GM19328 (cell line): ENCODE data around the gene PIK3R1.
A peak's percentile ranks its signal among the peaks of the same experiment; 100 is the strongest.

Source experiments
- ATAC-seq: cut with Tn5 transposase; IDR thresholded peaks from one replicate; pipeline ENCODE4 v1.9.1; 2021; ENCODE audit warnings: mild to moderate bottlenecking, moderate library complexity; ENCODE audit not compliant: unreplicated experiment

Gene PIK3R1

DNA sequence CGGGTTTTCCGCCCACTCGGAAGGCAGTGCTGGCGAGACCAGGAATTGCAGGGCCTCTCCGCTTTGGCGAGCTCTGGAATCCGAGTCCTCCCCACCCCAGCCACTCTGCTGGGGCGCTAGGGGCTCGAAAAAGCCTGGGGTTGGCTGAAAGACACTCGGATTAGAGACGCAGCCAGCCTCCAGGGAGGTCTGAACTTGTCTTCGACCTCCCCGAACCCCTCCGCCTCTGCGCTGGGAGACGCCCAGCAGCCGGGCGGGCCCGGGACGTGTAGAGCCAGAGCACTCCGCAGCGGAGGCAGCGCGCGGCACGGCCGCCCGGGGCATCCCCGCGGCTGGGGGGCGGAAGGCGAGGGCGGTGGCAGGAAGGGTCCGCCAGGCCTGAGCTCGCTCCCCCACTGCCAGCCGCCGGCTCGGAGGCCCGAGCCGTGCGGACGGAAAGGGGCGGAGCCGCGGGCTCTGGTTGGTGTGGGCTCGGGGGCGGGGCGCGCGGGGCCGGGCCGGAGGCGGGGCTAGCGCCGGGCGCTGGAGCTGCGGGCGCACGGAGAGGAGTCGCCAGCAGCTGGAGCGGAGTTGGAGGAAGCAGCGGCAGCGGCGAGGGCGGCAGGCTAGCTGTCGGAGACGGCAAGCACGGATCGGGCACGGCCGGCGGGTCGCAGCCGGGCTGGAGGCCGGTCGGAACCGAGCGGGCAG lies at the start of gene PIK3R1:
TSS of gene PIK3R1 (plus strand) at position 549 of the 690 bp plus-strand sequence. CDS start 10,920 bp downstream, outside the sequence.
- ATAC-seq: peak; percentile 84

DNA sequence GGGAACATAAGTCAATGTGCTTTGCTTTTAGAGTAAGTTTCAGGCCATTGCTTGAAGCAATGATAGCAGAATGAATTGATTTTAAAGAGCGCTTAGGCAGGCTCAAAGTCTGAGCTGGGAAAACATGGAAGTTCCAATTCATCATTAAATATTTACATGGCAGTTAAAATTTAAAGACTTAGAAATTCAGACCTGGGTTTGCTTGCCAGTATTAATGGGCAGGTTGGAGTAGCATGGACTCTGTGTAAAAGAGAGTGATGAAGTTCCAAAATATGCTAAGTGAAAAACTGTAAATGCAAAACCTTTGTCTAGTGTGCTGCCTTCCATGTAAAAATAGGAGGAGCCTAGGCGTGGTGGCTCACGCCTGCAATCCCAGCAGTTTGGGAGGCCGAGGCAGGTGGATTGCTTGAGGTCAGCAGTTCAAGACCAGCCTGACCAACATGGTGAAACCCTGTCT lies 48.3 kb upstream of the PIK3R1 start:
- no peak for ATAC-seq

DNA sequence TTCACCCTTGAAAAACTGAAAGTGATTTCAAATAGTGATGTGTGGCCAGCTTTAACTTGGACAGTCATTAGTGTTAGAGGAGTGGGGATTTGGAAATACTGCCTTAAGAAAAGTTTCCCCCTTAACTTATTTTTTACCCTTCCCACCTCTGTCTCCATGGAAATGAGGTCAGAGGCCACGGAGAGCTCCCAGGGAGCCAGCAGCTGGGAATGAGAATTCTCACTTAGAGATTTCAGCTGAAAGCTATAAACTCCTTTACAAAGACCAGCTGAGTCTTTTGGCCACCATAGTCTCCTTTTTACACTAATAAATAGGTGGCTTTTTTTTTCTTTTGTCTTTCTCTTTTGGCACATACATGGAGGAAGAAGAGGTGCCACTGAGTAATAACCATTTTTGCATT lies 45.7 kb upstream of the PIK3R1 start:
- ATAC-seq: no peak

DNA sequence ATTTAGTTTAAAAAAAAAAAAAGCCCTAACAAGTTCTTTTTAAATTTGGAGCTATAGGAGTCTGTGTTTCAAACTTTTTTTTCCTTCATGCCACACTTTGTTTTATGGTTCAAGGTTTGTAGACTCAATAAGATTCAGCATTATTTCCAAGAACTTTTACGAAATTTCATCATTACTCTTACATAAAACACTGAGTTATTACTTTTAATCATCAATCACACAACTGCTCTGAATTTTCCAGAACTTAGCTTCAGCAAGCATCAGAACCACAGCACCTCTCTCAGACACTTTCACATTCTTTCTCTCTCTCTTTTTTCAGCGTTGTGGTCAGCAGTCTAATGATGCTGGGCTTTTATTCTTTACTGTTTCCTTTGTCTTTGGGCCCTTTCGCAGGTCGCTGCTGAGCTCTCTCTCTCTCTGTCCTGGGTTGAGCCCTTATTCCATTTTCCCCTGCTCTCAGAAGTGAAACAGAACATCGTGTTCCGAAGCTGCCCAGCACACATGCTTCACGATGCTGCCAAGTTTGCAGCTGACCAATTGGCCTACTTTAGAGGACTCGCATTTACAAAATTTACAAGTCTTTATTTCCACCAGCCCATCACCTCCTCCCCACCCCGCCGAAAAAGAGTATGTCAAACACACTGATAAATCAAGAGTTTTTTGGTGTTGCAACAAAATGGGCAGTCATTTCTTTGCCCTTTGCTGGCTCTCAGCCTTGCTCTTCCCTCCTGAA lies 44.6 kb upstream of the PIK3R1 start:
- no peak for ATAC-seq

DNA sequence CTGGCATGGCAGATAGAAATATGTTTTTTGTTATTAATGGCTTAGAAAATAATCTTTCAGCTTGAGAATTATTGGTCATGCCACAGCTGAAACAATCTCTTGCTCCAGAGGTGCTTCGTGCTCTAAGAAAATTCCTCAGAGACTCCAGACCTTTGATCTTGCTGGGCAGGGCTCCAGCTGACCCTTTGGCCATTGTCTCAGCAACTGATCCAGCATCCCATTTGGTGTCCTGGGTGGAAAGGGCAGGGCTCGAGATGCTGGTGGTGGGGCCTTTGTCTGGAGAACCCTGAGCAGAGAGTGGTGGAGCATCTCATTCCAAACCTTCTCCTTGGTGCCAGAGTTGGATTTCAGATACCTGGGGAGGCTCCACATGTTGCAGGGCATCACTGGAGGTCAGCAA lies 43.2 kb upstream of the PIK3R1 start:
- no peak for ATAC-seq

DNA sequence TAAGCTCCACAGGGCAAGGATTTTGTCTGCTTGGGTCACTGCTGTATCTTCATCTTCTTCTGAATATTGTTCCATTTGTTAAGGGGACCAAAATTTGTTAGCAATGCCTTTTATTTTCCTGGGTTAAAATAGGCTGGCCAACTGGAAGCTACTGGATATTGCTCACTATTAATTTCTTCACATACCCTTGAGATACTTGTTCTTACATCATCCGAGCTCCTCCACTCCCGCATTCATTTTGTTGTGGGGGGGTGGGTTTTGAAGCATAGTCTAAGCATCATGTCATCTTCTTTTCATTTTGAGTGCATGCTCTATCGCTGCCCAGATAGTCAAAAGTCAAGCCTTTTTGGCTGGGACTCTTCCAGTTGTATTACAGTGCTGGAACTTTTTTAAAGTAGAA lies 42.5 kb upstream of the PIK3R1 start:
- ATAC-seq: no peak

DNA sequence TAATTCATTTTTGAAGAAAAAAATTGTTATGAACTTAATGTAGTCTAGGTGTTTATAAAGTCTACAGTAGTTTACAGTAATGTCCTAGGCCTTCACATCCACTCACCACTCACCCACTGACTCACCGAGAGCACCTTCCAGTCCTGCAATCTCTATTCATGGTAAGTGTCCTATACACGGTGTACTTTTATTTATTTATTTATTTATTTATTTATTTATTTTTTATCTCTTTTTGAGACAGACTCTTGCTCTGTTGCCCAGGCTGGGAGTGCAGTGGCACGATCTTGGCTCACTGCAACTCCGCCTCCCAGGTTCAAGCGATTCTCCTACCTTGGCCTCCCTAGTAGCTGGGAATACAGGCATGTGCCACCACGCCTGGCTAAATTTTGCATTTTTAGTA lies 39.3 kb upstream of the PIK3R1 start:
- no peak for ATAC-seq

DNA sequence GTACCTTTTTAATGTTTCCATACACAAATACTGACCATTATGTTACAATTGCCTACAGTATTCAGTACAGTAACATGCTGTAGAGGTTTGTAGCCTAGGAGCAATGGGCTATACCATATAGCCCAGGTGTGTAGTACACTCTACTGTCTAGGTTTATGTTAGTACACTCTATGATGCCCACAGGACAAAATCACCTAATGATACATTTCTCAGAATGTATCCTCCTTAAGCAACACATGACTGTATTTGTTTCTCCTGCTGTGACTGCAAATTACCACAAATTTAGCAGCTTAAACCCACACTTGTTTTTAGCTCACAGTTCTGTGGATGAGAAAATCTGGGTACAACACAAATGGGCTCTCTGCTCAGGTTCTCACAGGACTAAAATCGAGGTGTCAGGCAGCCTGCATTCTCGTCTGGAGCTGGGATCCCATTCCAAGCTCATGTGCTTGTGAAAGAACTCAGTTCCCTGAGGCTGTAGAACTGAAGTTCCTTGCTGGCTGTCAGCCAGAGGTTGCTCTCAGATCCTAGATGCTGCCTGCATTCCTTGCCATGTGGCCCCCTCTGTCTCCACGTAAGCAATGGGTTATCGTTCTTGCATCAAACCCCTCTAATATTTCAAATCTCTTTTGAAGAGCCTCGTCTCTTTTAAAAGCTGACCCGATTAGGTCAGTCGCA lies 38.6 kb upstream of the PIK3R1 start:
- no peak for ATAC-seq

DNA sequence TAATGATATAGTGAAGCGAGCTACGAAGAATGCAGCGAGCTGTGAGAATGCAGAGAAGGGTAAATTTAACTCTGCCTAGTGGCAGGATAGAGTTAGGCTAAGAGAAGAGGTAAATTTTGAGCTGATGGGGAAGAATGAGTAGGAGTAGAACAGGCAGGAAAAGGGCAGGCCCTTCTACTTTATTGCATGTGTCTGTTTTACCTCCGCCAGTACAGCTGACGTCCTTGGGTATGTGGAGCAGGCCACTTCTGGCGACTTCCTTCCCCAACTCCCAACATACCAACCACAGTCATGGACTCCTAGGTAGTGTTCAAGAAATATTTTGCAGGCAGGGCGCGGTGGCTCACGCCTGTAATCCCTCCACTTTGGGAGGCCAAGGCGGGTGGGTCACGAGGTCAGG lies 37.9 kb upstream of the PIK3R1 start:
- ATAC-seq: no peak

DNA sequence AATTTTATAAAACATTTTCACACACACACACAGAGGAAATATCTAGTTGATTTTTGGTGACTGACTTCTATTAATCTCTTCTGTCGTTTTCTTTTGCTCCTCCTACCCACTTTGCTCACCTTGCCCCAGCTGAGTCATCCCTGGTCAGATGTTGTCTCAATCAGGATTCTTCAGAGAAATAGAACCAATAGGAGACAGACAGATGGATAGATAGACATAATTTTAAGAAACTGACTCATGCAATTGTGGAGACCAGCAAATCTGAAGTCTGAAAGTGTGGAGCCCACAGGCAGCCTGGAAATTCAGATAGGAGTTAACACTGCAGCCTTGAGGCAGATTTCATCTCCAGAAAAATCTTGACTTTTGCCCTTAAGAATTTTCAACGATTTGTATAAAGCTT lies 37.0 kb upstream of the PIK3R1 start:
- no peak for ATAC-seq

DNA sequence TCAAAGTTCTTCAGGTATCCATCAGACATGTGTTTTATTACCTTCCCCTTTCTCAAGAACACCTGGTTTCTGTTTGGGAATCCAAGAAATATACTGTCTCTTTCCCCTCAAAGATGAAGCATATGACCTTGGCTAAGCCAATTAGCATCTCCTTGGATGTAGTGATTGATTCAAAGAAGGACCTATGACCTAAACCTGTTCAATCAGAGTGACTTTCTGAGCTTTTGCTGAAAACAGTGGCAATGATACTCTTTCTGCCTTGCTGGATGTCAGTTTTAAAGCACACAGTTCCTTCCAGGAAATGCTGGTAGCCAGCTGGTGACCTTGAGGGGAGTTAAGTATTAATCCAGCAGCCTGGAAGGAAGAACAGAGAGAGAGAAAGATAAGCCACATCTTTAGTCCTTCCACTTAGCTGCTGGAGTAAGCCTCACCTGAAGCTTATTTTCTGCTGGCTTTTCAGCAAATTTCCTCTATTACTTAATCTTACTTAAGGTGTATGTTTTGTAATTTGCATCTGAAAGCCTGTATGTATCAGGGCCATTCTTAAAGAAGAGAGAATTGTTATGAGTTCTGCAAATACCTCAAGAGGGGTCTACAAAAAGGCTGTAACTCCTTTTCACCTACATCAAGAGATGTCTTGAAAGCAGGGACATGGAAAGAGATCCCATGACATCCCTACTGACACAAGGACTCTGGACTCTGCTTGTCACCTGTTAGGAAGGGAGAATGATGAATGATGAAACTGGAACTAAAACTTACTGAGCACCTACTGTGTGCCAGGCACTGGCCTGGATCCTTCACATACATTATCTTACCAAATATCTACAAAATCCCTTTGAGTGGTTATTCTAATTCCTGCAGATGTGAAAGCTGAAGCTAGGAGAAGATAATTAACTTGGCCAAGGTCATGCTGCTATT lies 35.2 kb upstream of the PIK3R1 start:
- ATAC-seq: no peak

DNA sequence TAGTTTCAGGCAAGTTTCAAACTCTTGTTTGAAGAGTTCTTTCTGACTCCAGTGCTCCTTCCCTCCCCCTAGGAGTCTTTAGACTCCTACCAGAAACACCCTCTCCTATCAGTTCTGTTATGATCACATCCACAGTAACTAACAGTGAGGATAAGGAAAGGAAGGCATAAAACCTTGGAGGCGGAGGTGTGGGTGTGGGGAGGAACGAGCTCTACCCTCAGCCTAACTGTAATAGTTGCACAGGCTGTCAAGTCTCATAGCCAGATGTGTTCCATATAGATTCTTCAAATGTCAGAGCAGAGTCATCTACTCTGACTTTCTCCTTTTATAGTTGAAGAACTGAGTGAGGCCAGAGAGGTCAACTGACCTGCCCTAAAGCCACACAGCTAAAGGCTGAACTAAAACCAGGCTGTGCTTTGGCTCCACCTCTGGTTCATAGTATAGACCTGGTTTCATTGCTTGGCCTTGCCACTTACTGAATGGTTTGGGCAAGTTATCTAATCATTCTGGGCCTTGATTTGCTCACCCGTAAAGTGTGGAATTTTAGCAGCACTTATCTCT lies 34.4 kb upstream of the PIK3R1 start:
- no peak for ATAC-seq

DNA sequence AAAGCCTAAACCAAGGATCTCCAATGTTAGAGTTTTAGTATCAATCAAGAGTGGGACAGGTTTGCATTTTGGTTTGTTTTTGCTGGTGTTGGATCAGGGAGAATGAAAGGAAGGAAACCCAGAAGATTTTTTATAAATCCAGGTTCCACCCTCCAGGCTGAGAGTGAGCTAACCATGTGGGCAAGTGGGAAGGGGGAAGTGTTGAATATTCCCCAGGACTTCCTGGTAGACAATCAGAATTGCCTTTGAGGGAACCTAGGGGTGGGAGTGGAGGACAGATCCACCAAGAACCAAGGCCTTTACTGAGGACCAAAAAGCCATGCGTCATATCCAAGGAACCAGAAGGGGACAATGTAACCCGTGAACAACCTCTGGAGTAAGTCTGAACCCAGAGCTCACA lies 33.5 kb upstream of the PIK3R1 start:
- no peak for ATAC-seq

DNA sequence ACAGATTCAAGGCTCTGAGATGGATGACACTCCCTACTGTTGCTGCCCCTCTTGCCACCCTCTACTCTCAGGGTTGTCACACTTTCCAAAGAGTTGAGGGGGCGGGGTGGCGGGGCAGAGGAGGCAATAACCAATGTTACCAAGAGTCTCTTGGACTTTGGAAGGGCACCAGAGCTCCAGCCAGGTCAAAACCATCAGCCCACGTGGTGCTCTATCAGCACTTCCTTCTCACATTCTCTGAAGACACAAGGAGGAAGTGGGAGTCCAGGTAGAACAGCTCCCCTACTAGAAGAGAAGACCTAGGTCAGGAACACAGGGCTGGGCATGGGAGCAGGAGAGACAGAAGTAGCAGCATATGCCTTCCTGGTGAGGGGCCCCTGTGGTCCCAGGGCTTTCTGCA lies 33.0 kb upstream of the PIK3R1 start:
- ATAC-seq: no peak

DNA sequence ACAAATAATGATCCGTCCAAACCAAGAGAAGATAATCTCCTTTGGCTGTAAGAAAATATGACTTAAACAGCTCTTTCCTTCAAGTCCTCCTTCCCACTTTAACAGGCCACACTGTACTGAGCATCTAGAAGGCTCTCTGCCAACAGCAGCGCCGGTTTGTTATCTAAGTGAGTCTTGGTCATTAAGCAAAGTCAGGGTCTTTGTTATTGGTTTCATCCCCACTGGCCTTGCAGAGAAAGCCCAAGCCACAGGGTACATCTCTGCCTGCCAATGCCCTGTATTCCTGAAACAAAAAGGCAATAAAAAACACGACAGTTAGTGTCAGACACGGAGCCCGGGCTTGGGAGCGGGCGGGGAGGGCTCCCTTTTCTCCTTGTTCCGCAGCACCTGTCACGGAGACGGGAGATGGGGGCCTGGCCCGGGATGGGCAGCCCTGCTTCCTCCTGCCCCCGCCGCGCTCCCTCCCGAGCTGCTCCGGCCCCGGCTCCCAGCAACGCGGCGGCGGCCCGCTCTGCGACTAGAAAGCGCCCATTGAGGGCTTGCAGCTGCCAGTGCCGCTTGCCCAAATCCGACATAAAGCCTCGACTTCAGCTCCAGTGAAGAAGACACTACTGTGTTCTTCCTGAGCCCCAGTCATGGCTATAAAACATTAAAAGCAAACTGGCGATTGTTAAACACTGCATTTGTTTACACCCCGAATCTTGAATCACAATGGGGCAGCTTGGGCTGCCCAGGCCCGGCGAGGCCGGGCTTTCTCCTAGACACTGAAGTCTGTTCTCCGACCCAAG lies 28.1 kb upstream of the PIK3R1 start:
- no peak for ATAC-seq

DNA sequence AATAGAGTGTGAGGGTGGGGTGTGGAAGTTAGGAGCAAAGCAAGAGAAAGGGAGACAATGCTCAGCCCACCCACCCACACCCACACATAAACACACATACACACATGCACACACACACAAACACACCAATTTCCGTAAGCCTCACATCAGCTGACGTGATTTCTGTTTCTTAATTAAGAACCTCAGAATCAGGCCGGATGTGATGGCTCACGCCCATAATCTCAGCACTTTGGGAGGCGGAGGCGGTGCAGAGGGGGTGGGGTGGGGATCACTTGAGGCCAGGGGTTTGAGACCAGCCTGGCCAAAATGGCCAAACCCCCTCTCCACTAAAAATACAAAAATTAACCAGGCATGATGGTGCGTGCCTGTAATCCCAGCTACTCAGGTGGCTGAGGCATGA lies 26.4 kb upstream of the PIK3R1 start:
- ATAC-seq: no peak

DNA sequence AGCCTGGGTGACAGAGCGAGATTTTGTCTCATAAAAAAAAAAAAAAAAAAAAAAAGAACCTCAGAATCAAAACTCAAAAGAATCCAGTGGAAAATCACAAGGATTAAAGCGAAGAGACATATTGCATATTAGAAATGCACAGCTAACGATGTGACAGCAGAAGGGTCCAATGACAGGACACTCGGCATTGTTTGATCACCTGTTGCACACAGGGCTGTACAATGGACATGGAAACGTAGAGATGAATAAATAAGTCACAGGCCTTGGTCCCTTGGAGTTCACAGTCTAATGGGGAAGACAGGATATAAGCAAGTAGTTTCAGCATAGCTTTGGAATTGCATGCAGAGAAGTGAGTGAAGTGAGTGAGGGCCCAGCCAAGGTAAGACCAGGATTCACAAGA lies 25.9 kb upstream of the PIK3R1 start:
- no peak for ATAC-seq

DNA sequence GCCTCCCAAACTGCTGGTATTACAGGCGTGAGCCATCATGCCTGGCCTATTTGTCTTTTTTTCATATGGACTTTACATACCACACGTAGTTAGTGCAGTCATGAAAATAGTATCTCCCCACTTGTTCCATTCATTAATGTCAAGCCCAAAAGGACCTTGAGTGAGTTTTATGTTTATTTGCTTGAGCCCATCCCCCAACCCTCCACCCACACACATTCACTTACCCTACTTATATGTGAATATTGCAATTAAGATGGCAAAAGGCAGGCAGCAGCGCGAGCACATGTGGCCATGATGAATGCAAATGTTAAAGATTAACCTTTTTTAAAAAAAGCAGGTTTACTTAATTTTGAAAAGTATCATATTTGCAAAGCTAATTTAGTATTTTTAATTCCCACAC lies 24.9 kb upstream of the PIK3R1 start:
- no peak for ATAC-seq

DNA sequence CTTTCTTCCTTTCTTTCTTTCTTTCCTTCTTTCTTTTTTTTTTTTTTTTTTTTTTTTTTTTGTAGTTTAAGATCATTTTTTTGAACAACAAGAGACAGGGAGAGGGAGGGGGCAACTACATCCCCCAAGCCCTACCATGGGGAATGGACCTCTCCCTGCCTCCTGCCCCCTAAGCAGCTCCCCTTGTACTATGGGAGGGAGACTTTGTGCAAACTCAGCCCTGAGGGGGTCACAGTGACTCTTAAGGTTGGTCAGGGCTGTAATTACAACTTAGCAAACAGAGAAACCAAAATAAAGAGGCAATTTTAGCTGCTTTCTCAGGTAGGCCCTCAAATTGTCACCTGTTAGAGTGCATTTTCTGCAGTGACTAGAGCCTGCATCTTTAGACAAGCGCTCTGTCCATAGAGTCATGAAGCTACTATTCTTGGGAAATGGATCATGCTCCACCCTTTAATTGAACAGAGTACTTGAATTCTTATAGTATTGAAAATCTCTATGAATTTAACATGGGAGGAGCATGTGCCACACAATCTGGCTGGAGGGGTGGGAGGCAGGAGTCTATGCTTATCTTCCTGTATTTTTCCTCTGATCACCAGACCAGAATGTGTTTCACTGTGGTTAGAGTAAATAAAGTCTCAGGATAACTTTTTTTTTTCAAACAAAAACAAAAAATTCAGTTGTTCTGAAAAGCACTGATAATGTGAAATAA lies 24.3 kb upstream of the PIK3R1 start:
- no peak for ATAC-seq
